Lower leg skin (tissue), 4 donors: ENCODE results near the gene PALLD. TPM values are rescaled to one million over a fixed set of nuclear protein-coding genes. Genes with fewer than 3 reads are reported as not detected.

Experiments used
- DNase-seq, 2 donors: peaks; one replicate each; pipeline ENCODE4 v3.0.0-alpha.2; 2019; ENCODE audit warnings: low spot score in 2 of 2
- H3K4me3 ChIP-seq: fragments of 200-600 bp; sonication (generic); 2 replicates; pipeline ENCODE4 v1.5.1; 2017; ENCODE audit warnings: mild to moderate bottlenecking, low read depth; ENCODE audit not compliant: poor library complexity, severe bottlenecking
- POLR2A ChIP-seq, 2 donors: fragments of 450-650 bp; IDR thresholded peaks; one replicate each; pipeline ENCODE4 v1.6.1; 2016 to 2017; ENCODE audit warnings: antibody characterized with exemption in 2 of 2, mild to moderate bottlenecking in 1 of 2, moderate library complexity in 1 of 2
- WGBS, 2 donors: methylation state at CpG; one replicate each; pipeline ENCODE4 v1.1.5; 2018; 5-methylcytosine and 5-hydroxymethylcytosine counted together
- intact Hi-C: fragments of 100-400 bp; cut with DNase I; formaldehyde crosslinking; loops from one replicate; pipeline ENCODE4 v1.15.0; 2023; ENCODE audit warnings: low total_unique reads
- total RNA-seq, 4 donors: library from RNA; depleted of rRNA; stranded (reverse); fragments of >200 nt; gene quantifications; one replicate each; pipeline ENCODE4 v1.1.0, GENCODE V29; 2016
- TF ChIP-seq, protein P1 (sequence below), 3 donors: fragments of 450-650 bp; IDR thresholded peaks; one replicate each; pipeline ENCODE4 v1.5.1; 2016; ENCODE audit warnings: antibody characterized with exemption in 3 of 3, mild to moderate bottlenecking in 3 of 3, moderate library complexity in 2 of 3

PALLD gene
- total RNA-seq, 4 donors from 2014 or later: 46.1 to 103 (median 77.6) TPM

DNA sequence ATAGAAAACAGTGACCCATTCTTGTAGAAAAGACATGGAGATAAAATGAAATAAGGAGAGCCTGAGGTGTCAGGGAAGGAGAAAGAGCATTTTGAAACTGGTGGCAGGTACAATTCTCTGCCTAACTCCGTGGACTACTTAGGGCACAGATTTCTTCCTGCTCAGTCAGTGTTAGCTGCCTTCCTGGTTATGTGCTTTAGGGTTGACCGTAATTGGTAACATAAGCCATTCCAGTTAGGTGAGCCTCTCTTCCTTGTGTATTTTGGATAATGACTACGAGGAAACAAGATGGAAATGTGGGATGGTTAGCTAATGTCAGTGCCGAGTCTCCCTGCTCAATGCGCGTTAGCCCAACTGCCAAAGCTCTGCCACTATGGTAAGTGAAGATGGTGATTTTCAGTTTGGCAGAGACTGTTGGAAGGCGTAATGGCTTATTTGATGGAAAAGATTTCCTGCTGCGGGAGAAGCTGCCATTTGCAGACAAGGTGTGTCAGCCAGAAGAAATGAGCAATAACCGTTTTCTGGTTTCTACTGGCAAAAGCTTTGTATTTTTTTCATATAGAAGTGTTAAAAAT is 339.1 kb downstream of the PALLD start:
- no peak overlapping the region for H3K4me3 ChIP-seq
- TF ChIP-seq, protein P1, sequence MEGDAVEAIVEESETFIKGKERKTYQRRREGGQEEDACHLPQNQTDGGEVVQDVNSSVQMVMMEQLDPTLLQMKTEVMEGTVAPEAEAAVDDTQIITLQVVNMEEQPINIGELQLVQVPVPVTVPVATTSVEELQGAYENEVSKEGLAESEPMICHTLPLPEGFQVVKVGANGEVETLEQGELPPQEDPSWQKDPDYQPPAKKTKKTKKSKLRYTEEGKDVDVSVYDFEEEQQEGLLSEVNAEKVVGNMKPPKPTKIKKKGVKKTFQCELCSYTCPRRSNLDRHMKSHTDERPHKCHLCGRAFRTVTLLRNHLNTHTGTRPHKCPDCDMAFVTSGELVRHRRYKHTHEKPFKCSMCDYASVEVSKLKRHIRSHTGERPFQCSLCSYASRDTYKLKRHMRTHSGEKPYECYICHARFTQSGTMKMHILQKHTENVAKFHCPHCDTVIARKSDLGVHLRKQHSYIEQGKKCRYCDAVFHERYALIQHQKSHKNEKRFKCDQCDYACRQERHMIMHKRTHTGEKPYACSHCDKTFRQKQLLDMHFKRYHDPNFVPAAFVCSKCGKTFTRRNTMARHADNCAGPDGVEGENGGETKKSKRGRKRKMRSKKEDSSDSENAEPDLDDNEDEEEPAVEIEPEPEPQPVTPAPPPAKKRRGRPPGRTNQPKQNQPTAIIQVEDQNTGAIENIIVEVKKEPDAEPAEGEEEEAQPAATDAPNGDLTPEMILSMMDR (IDR thresholded peaks at IDR 0.05): no peak
- TF ChIP-seq POLR2A (IDR thresholded peaks at IDR 0.05): no peak
- intact Hi-C loops: no loop called here
- no peak for DNase-seq
- 57 to 72% methylated on average over 9 of the region's 9 CpGs for WGBS, 2 donors

DNA sequence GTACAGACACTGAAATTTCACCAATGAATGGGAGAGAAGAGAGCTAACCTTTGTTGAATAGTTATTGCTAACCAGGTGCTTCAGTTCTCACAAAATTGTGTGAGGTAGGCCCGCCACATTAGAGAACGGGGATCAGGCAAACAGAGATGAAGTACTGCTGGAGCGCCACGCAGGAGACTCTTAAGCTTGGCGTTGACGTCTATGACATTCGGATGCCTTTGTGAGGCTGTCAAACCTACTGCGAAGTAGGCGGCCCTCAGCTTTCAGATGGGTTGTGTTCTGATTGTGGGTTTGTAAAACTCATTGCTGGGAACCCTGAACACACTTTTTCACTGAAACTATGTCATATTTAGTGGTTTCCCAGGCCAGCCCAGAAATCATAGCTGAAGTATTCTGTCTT is 339.6 kb downstream of the PALLD start:
- 93 to 94% methylated on average over 9 of the region's 9 CpGs for WGBS, 2 donors
- no peak for DNase-seq
- intact Hi-C loops: no loop called here
- no peak for TF ChIP-seq POLR2A (IDR thresholded peaks at IDR 0.05)
- TF ChIP-seq, protein P1 (IDR thresholded peaks at IDR 0.05): no peak
- no peak overlapping the region for H3K4me3 ChIP-seq

DNA sequence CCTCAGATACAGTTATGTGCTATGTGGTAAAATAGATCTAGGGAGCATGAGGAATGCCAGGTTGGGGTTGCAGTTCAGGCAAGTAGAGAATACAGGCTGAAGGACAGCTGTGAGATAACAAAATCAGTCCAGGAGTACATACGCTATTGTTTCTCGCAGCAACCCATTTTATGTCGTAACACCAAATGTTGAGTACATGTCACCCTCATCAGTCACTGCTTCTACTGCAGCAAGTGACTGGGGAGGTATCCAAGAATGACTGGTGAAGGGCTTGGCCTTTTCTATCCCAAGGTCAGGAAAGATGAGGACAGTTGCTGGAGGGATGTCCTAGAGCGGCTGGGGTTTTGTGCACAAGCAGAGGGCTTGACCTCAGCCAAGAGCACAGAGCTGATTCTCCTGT is 341.1 kb downstream of the PALLD start:
- no peak for TF ChIP-seq POLR2A (IDR thresholded peaks at IDR 0.05)
- TF ChIP-seq, protein P1 (IDR thresholded peaks at IDR 0.05): no peak
- no peak for DNase-seq
- no peak overlapping the region for H3K4me3 ChIP-seq
- 91% methylated on average over 4 of the region's 4 CpGs for WGBS, 2 donors
- intact Hi-C loops: no loop called here

DNA sequence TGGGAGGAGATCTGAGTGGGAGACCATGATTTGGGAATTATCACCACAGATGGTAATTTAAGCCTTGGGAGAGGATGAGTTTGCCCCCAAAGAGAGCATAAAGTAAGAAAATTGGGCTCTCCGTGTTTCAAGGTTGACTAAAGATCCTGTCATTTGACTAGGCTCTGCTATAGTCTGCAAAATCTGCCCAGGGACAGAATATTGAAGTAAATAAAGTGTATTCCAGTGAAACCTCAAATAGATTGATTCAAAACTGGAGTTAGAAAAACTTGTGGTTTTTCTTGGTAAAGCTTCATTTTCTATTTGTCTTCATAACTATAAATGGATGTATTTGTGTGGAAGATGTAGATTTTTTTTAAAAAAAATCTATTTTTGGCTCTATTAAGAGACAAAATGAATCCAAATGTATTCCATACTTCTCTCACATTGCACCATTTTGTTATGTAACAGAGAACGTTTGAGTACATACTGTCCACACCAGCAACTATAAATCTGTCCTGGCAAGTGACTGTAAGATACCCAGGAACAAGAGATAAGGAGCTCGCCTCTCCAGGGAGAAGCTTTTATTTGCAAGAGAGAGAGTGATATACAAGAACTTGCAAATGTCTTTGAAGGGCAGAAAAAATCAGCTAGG is 343.0 kb downstream of the PALLD start:
- 44 to 46% methylated on average over 3 of the region's 3 CpGs for WGBS, 2 donors
- H3K4me3 ChIP-seq: no peak overlapping the region
- intact Hi-C loops: no loop called here
- TF ChIP-seq, protein P1 (IDR thresholded peaks at IDR 0.05): no peak
- TF ChIP-seq POLR2A (IDR thresholded peaks at IDR 0.05): no peak
- DNase-seq: no peak

DNA sequence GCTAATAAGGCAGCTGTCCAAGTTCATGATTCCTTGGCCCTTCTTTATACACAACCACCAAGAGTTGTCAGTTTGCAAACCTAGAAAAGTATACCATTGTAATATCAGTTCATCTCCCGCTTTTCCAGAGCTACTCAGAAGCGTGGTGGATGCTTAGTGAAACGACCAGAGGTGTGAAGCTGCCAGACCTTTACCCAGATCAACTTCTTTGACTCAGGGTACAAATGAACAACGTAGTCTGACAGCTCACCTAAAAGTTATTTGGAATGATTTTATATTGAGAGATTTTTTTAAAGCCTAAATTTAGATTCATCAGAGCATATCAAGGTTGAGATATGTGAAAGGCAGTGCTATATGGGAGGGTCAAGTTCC is 343.5 kb downstream of the PALLD start:
- TF ChIP-seq POLR2A (IDR thresholded peaks at IDR 0.05): no peak
- TF ChIP-seq, protein P1 (IDR thresholded peaks at IDR 0.05): no peak
- intact Hi-C loops: no loop called here
- DNase-seq: no peak
- H3K4me3 ChIP-seq: no peak overlapping the region
- WGBS, 2 donors: 57 to 76% methylated on average over 4 of the region's 4 CpGs
